ENCODE results near the gene KPNA5. TPM values are rescaled to one million over a fixed set of nuclear protein-coding genes. Genes with fewer than 3 reads are reported as not detected.
A peak's percentile ranks its signal among the peaks of the same experiment; 100 is the strongest.

Gene KPNA5
- total and polyA plus RNA-seq, 9 of the 15 experiments (the other 6 are each of a cell fraction or from before 2014, with no cell fraction given), result 3.2 to 10.3 (median 6.5) TPM

GRCh38 chr6:116666869-116667268 lies 14.1 kb upstream of the KPNA5 start (continued):
- TF ChIP-seq ZNF197 (CRISPR knock-in tag; IDR thresholded peaks at IDR 0.05; ENCODE audit: low read depth) (no peak), HDAC1 (IDR thresholded peaks at IDR 0.05) (0 out of 4 replicates have a peak, but pooled peaks of 1 of the 2 experiments have one; percentile 14), DPF2 (IDR thresholded peaks at IDR 0.05) (peak; percentile 61), ZNF764 (CRISPR knock-in tag; IDR thresholded peaks at IDR 0.05; ENCODE audit: low read depth) (no peak), SMAD4 (CRISPR knock-in tag; conservative IDR thresholded peaks at IDR 0.05) (no peak), NR2C2 (CRISPR knock-in tag; IDR thresholded peaks at IDR 0.05) (no peak), NR2C2 (tag; IDR thresholded peaks at IDR 0.05) (no peak), YY1 (IDR thresholded peaks at IDR 0.05; ENCODE audit: borderline replicate concordance in 1 of 3, control insufficient read depth in 1 of 3, extremely low read depth in 1 of 3, insufficient read depth in 3 of 3, insufficient read length in 1 of 3, insufficient replicate concordance in 2 of 3, low read depth in 1 of 3, low read length in 2 of 3) (no peak), POLR2A (conservative IDR thresholded peaks at IDR 0.05) (no peak), SAFB (IDR thresholded peaks at IDR 0.05; ENCODE audit: borderline replicate concordance, low read depth, low read length) (no peak), ERF (CRISPR knock-in tag; IDR thresholded peaks at IDR 0.05) (no peak), CBX8 (IDR thresholded peaks at IDR 0.05; ENCODE audit: borderline replicate concordance, extremely low read depth, low read depth, low read length, poor library complexity, severe bottlenecking) (no peak), ATF6 (CRISPR knock-in tag; IDR thresholded peaks at IDR 0.05) (no peak), MCM2 (IDR thresholded peaks at IDR 0.05; ENCODE audit: low read depth) (no peak), COPS2 (conservative IDR thresholded peaks at IDR 0.05) (no peak), THRAP3 (IDR thresholded peaks at IDR 0.05; ENCODE audit: borderline replicate concordance) (0 out of 2 replicates have a peak, but pooled peaks have one; percentile 24), ZNF12 (CRISPR knock-in tag; IDR thresholded peaks at IDR 0.05) (no peak), ATF7 (IDR thresholded peaks at IDR 0.05) (no peak), CAMTA2 (CRISPR knock-in tag; conservative IDR thresholded peaks at IDR 0.05) (no peak), ZNF444 (CRISPR knock-in tag; IDR thresholded peaks at IDR 0.05) (no peak), SNIP1 (IDR thresholded peaks at IDR 0.05; ENCODE audit: low read depth) (no peak), PTTG1 (tag; IDR thresholded peaks at IDR 0.05; ENCODE audit: low read depth) (no peak), PBX2 (CRISPR knock-in tag; IDR thresholded peaks at IDR 0.05; ENCODE audit: low read depth) (no peak), PBX2 (tag; conservative IDR thresholded peaks at IDR 0.05; ENCODE audit: low read depth) (peak; percentile 23)
